Neural progenitor cell (in vitro differentiated cells): ENCODE data around the gene PDCD6IP.

ENCODE experiments used
- CTCF ChIP-seq: fragments of 200-600 bp; sonication (generic); IDR thresholded peaks from 2 replicates; pipeline ENCODE4 v1.5.1; 2017; ENCODE audit warnings: antibody characterized with exemption, mild to moderate bottlenecking
- EZH2 ChIP-seq: fragments of 200-600 bp; sonication (generic); IDR thresholded peaks from 2 replicates; pipeline ENCODE4 v1.6.1; 2017; ENCODE audit warnings: antibody characterized with exemption, mild to moderate bottlenecking, moderate library complexity
- EZH2phosphoT487 ChIP-seq: fragments of 200-600 bp; sonication (generic); IDR thresholded peaks from 2 replicates; pipeline ENCODE4 v1.6.1; 2017; ENCODE audit warnings: antibody characterized with exemption

- TF ChIP-seq CTCF (no peak), EZH2phosphoT487 (no peak), EZH2 (no peak)
Observed at GRCh38 chr3:33795856-33796536, 2.4 kb upstream of the PDCD6IP start.
